ENCODE results near the gene GLI3. TPM values are rescaled to one million over a fixed set of nuclear protein-coding genes. Genes with fewer than 3 reads are reported as not detected.

Gene GLI3
- polyA plus RNA-seq, 6 donors from 2014 or later: not detected

- DNase-seq (no peak), ATAC-seq (ENCODE audit: low read depth in 2 of 2) (no peak)
- no peaks in the 10 kb centered on the region for H3K36me3 Mint-ChIP-seq
- H3K4me1 Mint-ChIP-seq: no peaks in the 10 kb centered on the region
- peaks cover 0 to 7% (median 2%) of the 10 kb centered on the region in 7 donors for H3K9me3 Mint-ChIP-seq
- H3K27ac Mint-ChIP-seq: peak overlapping the region in 1 of 6 donors; percentile 8
- peaks cover 8 to 16% (median 15%) of the 10 kb centered on the region in 3 donors for H3K27me3 Mint-ChIP-seq
- no peak overlapping the region for H3K4me3 Mint-ChIP-seq
These were observed 101.3 kb downstream of the GLI3 start for GRCh38 chr7:42135728-42136127.

GRCh38 chr7:42134276-42134876 is 102.6 kb downstream of the GLI3 start:
- H3K36me3 Mint-ChIP-seq: peaks cover 0 to 6% of the 10 kb centered on the region in 2 donors
- ATAC-seq (ENCODE audit: low read depth in 2 of 2): no peak
- no peak overlapping the region for H3K27ac Mint-ChIP-seq
- H3K27me3 Mint-ChIP-seq: peaks cover 8 to 16% (median 12%) of the 10 kb centered on the region in 3 donors
- no peaks in the 10 kb centered on the region for H3K4me1 Mint-ChIP-seq
- peaks cover 0 to 15% (median 5%) of the 10 kb centered on the region in 7 donors for H3K9me3 Mint-ChIP-seq
- no peak for DNase-seq
- no peak overlapping the region for H3K4me3 Mint-ChIP-seq

GRCh38 chr7:42133321-42133720 is 103.7 kb downstream of the GLI3 start:
- H3K36me3 Mint-ChIP-seq: peaks cover 0 to 6% of the 10 kb centered on the region in 2 donors
- no peaks in the 10 kb centered on the region for H3K4me1 Mint-ChIP-seq
- DNase-seq (no peak), ATAC-seq (ENCODE audit: low read depth in 2 of 2) (no peak)
- no peak overlapping the region for H3K4me3 Mint-ChIP-seq
- peaks cover 8 to 15% (median 12%) of the 10 kb centered on the region in 3 donors for H3K27me3 Mint-ChIP-seq
- H3K9me3 Mint-ChIP-seq: peaks cover 0 to 15% (median 5%) of the 10 kb centered on the region in 7 donors
- H3K27ac Mint-ChIP-seq: no peak overlapping the region

GRCh38 chr7:42128703-42129102 is 108.3 kb downstream of the GLI3 start:
- Mint-ChIP-seq H3K4me3 (no peak overlapping the region), H3K27ac (no peak overlapping the region), H3K27me3 (peaks cover 6 to 14% (median 12%) of the 10 kb centered on the region in 3 donors), H3K36me3 (peaks cover 0 to 6% of the 10 kb centered on the region in 2 donors), H3K4me1 (no peaks in the 10 kb centered on the region), H3K9me3 (peaks cover 0 to 15% (median 5%) of the 10 kb centered on the region in 7 donors)
- no peak for DNase-seq
- ATAC-seq (ENCODE audit: low read depth in 2 of 2): no peak

- Mint-ChIP-seq H3K27ac (no peak overlapping the region), H3K27me3 (peaks cover 6 to 16% (median 12%) of the 10 kb centered on the region in 3 donors), H3K36me3 (peaks cover 0 to 6% of the 10 kb centered on the region in 2 donors), H3K9me3 (peaks cover 0 to 15% (median 5%) of the 10 kb centered on the region in 7 donors), H3K4me1 (no peaks in the 10 kb centered on the region), H3K4me3 (no peak overlapping the region)
- ATAC-seq (ENCODE audit: low read depth in 2 of 2): no peak
- no peak for DNase-seq
These were observed 109.8 kb downstream of the GLI3 start for GRCh38 chr7:42127232-42127622.

- no peak overlapping the region for H3K4me3 Mint-ChIP-seq
- no peak overlapping the region for H3K27ac Mint-ChIP-seq
- H3K36me3 Mint-ChIP-seq: peaks cover 0 to 6% of the 10 kb centered on the region in 2 donors
- peaks cover 6 to 16% (median 12%) of the 10 kb centered on the region in 3 donors for H3K27me3 Mint-ChIP-seq
- DNase-seq (no peak), ATAC-seq (ENCODE audit: low read depth in 2 of 2) (no peak)
- peaks cover 0 to 15% (median 5%) of the 10 kb centered on the region in 7 donors for H3K9me3 Mint-ChIP-seq
- no peaks in the 10 kb centered on the region for H3K4me1 Mint-ChIP-seq
These were observed 110.4 kb downstream of the GLI3 start for GRCh38 chr7:42126475-42127231.

GRCh38 chr7:42125321-42125720 is 111.7 kb downstream of the GLI3 start:
- Mint-ChIP-seq H3K36me3 (peaks cover 0 to 4% of the 10 kb centered on the region in 2 donors), H3K9me3 (peaks cover 0 to 4% (median 3%) of the 10 kb centered on the region in 7 donors), H3K27me3 (peaks cover 4 to 19% (median 12%) of the 10 kb centered on the region in 3 donors), H3K27ac (no peak overlapping the region), H3K4me1 (no peaks in the 10 kb centered on the region), H3K4me3 (no peak overlapping the region)
- DNase-seq (no peak), ATAC-seq (ENCODE audit: low read depth in 2 of 2) (no peak)

GRCh38 chr7:42123716-42124115 is 113.3 kb downstream of the GLI3 start:
- Mint-ChIP-seq H3K36me3 (no peaks in the 10 kb centered on the region), H3K27ac (no peak overlapping the region), H3K9me3 (peaks cover 0 to 4% (median 0%) of the 10 kb centered on the region in 7 donors), H3K27me3 (peaks cover 0 to 15% (median 12%) of the 10 kb centered on the region in 3 donors), H3K4me3 (no peak overlapping the region), H3K4me1 (no peaks in the 10 kb centered on the region)
- ATAC-seq (ENCODE audit: low read depth in 2 of 2) (no peak), DNase-seq (no peak)

- no peaks in the 10 kb centered on the region for H3K4me1 Mint-ChIP-seq
- H3K4me3 Mint-ChIP-seq: no peak overlapping the region
- H3K27me3 Mint-ChIP-seq: peaks cover 5 to 15% (median 6%) of the 10 kb centered on the region in 3 donors
- H3K9me3 Mint-ChIP-seq: peaks cover 0 to 4% (median 0%) of the 10 kb centered on the region in 7 donors
- DNase-seq: no peak
- ATAC-seq (ENCODE audit: low read depth in 2 of 2): no peak
- H3K36me3 Mint-ChIP-seq: no peaks in the 10 kb centered on the region
- H3K27ac Mint-ChIP-seq: no peak overlapping the region
These were observed 116.8 kb downstream of the GLI3 start for GRCh38 chr7:42120191-42120590.

GRCh38 chr7:42117201-42117600 is 119.8 kb downstream of the GLI3 start:
- Mint-ChIP-seq H3K9me3 (peaks cover 0 to 1% (median 0%) of the 10 kb centered on the region in 7 donors), H3K4me3 (no peak overlapping the region), H3K36me3 (no peaks in the 10 kb centered on the region), H3K27ac (no peak overlapping the region), H3K4me1 (no peaks in the 10 kb centered on the region), H3K27me3 (peaks cover 0 to 11% (median 7%) of the 10 kb centered on the region in 3 donors)
- DNase-seq (no peak), ATAC-seq (ENCODE audit: low read depth in 2 of 2) (no peak)

- DNase-seq: no peak
- Mint-ChIP-seq H3K9me3 (peaks cover 0 to 1% (median 0%) of the 10 kb centered on the region in 7 donors), H3K36me3 (no peaks in the 10 kb centered on the region), H3K27me3 (peaks cover 0 to 12% (median 11%) of the 10 kb centered on the region in 3 donors), H3K27ac (no peak overlapping the region), H3K4me3 (no peak overlapping the region), H3K4me1 (no peaks in the 10 kb centered on the region)
- ATAC-seq (ENCODE audit: low read depth in 2 of 2): no peak
These were observed 121.2 kb downstream of the GLI3 start for GRCh38 chr7:42115795-42116194.

GRCh38 chr7:42110333-42110732 is 126.7 kb downstream of the GLI3 start:
- H3K36me3 Mint-ChIP-seq: no peaks in the 10 kb centered on the region
- DNase-seq: no peak
- H3K4me1 Mint-ChIP-seq: no peaks in the 10 kb centered on the region
- H3K27ac Mint-ChIP-seq: no peak overlapping the region
- H3K27me3 Mint-ChIP-seq: peaks cover 7 to 18% (median 18%) of the 10 kb centered on the region in 3 donors
- ATAC-seq (ENCODE audit: low read depth in 2 of 2): no peak
- H3K9me3 Mint-ChIP-seq: peaks cover 0 to 1% (median 0%) of the 10 kb centered on the region in 7 donors
- H3K4me3 Mint-ChIP-seq: no peak overlapping the region

- Mint-ChIP-seq H3K4me1 (no peaks in the 10 kb centered on the region), H3K9me3 (peaks cover 0 to 1% (median 0%) of the 10 kb centered on the region in 7 donors), H3K27me3 (peaks cover 7 to 18% (median 12%) of the 10 kb centered on the region in 3 donors), H3K4me3 (no peak overlapping the region), H3K27ac (no peak overlapping the region), H3K36me3 (no peaks in the 10 kb centered on the region)
- ATAC-seq (ENCODE audit: low read depth in 2 of 2) (no peak), DNase-seq (no peak)
These were observed 128.0 kb downstream of the GLI3 start for GRCh38 chr7:42108803-42109528.
